Dedifferentiated amniotic fluid mesenchymal stem cell (primary cell): ENCODE results near the gene ENKD1.

Source experiments
- DNase-seq: peaks from one replicate; pipeline ENCODE4 v3.0.0-alpha.2; 2016; ENCODE audit errors: extremely low spot score

ENKD1 gene

DNA sequence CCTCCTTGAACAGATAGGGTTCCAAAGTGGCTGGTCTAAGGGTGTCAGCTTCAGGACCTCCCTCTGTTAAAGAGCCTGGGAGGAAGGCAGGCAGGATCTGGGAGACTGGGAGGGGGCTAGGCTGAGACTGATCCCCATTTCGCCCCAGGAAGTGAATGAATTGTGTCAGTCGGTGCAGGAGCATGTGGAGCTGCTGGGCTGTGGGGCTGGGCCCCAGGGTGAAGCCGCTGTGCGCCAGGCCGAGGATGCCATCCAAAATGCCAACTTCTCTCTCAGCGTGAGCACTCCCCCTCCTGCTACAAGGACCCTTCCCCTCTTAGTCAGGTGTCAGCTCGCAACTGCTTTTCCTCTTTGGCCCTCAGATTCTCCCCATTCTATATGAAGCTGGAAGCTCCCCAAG lies 15.5 kb downstream of the ENKD1 start:
- DNase-seq = no peak

DNA sequence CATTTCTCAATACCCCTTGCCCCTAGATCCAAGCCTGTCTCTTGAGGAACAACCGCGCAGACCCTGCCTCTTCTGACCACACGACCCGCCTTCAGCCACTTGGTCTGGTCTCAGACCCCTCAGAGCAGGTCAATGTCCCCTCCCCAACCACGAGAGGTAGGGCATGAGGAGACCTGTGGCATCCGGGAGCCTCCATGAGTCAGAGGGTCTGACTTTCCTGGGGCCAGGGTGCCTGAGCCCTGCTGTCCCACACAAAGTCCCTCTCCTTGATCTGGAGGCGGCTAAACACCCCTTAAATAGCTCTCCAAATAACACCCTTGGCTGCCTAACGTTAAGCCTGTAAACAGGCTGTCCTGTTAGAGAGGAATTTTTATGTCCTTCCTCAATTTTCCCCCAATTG lies 16.5 kb downstream of the ENKD1 start:
- DNase-seq = no peak

DNA sequence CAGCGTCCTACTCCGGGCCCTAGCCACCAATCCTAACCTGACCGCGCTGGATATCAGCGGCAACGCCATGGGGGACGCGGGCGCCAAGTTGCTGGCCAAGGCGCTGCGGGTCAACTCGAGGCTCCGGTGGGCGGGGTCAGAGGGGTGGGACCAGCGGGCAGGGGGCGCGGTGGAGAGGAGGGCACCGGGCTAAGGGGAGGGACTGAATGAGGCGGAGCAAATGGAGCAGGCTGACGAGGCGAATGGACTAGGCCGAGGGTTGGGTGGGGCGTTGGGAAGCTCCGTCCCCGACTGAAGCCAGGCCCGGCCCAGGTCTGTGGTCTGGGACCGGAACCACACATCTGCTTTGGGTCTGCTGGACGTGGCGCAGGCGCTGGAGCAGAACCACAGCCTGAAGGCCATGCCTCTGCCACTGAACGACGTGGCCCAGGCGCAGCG lies 17.0 kb downstream of the ENKD1 start:
- no peak for DNase-seq

DNA sequence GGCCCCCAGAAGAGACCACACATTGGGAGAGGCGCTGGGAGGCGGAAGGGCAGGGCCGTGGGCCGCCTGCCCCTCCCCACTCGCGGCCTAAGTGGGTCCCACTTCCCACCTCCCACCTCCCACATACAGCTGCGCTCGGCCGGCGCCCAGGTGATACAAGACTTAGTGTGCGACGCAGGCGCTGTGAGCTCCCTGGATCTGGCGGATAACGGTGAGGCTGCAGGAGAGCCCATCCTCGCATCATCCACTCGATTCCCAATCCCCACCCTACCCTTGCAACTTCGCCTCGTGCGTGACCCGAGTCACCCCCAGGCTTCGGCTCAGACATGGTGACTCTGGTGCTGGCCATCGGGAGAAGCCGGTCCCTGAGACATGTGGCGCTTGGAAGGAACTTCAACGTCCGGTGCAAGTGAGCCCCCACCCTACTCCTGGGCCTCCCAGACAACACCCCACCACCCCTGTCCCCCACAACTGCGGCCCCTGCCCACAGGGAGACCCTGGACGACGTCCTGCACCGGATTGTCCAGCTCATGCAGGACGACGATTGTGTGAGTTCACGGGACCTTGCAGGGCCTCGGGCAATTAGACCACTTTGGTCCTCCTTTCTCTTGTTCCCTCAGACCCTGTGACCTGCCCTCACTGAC lies 17.7 kb downstream of the ENKD1 start:
- no peak for DNase-seq

DNA sequence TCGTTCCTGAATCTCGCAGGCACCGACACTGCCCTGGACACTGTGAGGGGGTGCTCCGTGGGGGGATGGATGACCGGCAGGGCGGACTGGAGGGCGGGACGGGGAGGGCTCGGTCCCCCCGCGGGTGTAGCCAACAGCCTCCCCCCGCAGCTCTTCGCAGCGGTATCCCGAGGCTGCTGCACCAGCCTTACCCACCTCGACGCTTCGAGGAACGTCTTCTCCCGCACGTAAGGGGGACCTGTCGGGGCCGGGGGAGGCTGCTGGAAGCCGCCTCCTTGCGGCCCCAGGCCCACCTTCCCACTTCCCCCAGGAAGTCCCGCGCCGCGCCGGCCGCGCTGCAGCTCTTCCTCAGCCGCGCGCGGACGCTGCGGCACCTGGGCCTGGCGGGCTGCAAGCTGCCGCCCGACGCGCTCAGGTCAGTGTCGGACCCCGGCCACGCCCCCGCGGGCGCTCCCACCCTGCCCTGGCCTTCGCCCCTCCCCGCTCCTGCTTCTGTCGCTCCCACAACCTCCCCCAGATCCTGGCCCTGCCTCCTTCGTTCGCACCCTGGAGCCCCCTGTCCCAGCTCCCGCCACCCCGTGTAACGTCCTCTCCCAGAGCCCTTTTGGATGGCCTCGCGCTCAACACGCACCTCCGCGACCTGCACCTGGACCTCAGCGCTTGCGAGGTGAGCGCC lies 18.3 kb downstream of the ENKD1 start:
- no peak for DNase-seq

DNA sequence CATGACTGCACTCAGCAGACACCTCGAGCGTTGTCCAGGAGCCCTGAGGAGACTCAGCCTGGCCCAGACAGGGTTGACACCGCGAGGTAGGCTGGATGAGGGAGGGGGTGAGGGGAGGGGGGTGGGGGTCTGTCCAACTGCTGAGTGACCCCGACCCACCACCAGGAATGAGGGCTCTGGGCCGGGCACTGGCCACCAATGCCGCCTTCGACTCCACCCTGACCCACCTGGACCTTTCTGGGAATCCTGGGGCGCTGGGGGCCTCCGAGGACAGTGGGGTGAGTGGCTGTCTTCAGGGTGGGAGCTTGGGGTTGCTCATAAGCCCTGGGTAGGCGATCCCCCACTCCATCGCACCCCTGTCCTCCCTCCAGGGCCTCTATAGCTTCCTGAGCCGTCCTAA lies 18.9 kb downstream of the ENKD1 start:
- DNase-seq = no peak

DNA sequence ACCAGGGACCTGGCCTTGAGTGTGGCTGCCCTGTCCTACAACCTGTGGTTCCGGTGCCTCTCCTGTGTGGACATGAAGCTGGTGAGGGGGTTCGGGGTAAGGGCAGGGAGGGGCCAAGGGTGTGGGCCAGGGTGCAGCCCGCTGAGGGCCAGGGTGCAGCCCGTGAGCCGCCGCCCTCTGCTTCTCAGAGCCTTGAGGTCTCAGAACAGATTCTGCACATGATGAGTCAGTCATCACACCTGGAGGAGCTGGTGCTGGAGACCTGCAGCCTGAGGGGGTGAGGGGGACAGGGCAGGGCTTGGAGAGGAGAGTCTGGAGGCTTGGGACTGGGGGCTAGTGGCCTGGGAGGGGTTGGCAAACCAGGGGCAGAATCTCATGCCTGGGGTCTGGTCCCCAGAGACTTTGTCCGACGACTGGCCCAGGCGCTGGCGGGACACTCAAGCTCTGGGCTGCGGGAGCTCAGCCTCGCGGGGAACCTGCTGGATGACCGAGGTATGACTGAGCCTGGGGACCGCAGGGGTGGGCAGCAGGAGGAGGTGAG lies 19.4 kb downstream of the ENKD1 start:
- DNase-seq = no peak

DNA sequence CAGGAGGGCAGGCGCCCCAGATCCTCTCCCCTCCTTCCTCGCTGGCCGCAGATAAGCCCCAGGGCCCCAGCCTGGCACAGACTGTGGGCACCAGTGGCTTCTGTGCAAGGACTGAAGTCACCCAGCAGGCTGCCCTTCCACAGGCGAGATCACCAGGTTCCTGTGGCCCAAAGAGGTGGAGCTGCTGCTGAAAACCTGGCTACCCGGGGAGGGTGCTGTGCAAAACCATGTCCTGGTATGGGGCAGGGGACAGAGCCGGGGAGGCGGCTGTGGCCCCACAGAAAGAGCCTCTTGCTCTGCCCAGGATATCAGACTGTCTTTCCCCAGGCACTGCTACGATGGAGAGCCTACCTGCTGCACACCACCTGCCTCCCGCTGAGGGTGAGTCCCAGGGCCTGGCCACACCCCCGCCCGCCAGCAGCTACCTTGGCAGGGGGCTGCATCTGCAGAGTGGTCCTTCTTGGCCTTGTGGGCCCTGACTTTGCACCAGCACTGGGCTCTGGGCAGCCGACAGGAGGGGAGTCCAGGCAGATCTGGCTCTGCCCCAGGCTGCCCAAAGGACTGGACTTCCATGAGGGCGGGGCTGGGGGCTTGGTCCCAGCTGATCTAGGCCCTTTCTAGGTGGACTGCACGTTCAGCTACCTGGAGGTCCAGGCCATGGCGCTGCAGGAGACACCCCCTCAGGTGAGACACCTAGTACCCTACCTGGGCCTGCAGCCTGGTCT lies 21.0 kb downstream of the ENKD1 start:
- DNase-seq = no peak

DNA sequence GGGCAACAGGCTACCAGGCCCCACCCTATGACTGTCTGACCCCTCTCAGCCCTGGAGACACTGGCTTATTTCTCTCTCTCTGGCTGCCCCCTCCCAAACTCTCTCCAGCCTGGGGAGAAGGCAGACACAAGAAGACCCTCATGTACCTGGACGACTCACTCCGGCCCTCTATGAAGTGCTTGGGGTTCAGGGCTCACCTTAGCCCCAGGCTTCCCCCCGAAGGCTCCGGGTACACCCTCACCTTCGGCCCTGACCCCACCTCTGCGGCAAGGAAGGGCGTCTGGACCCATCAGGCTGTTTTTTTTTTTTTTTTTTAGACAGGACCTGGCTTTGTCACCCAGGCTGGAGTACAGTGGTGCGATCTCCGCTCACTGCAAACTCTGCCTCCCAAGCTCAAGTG lies 22.5 kb downstream of the ENKD1 start:
- no peak for DNase-seq

DNA sequence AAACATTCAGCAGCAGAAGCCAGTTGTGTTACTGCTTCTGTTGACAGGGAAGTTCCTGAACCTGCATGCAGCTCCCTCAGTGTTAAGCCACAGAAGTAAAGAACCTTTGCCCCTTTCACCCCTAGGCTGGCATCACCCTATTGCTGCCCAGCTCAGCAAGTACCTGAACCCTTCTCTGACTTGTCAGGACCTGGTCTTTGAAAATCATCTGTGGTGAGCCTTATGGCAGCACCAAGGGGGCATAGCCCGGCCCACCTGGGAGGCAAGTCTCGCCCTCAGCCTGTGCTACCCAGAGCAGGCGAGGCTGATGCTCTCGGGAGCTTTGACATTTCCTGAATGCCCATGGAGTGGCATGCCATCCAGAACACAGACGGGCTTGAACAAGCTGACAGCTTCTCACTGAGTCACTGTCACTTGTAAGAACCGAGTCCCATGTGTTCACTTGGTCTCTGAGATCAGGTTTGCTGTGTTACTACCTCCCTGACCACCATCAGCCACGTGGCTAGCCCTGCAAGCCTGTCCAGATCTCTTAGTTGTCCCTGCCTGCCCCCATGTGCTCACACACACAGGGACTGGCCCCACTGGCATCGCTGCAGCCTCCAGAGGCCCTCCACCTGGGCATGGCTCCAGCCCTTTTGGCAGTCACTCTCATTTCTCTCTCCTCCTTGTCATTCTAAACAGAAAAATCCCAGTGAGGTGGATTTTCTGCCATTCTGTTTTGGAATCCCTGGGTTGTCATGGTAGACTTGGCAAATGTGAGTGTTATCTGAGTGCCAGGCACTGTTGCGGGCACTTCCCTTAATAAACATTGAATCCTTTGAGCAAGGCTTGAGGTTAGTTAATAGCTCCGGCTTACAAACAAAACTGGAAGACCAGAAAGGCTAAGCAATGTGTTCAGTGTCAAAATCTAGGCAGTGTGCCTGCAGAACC lies 24.5 kb downstream of the ENKD1 start:
- no peak for DNase-seq

DNA sequence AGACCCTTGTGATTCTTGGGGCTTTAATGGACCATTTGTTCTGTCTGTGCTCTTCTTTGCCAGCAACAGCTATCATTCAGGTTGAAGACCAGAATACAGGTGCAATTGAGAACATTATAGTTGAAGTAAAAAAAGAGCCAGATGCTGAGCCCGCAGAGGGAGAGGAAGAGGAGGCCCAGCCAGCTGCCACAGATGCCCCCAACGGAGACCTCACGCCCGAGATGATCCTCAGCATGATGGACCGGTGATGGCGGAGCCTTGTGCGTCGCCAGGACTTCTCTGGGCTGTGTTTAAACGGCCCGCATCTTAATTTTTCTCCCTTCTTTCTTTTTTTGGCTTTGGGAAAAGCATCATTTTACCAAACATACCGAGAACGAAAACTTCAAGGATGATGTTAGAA lies 28.9 kb downstream of the ENKD1 start:
- DNase-seq = no peak

DNA sequence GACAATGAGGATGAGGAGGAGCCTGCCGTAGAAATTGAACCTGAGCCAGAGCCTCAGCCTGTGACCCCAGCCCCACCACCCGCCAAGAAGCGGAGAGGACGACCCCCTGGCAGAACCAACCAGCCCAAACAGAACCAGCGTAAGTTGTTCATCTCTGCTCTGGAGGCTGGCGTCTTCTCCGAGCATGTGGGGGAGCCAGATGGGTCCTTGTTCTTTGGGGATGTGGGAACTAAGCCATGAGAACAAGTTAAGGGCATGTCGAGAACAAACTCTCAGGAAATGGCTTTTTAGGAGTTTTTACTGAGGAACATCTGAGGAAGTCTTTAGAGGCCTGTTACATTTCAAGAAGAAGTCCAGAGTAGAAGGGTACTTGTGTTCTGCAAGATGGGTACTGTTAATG lies 29.8 kb downstream of the ENKD1 start:
- DNase-seq = no peak

DNA sequence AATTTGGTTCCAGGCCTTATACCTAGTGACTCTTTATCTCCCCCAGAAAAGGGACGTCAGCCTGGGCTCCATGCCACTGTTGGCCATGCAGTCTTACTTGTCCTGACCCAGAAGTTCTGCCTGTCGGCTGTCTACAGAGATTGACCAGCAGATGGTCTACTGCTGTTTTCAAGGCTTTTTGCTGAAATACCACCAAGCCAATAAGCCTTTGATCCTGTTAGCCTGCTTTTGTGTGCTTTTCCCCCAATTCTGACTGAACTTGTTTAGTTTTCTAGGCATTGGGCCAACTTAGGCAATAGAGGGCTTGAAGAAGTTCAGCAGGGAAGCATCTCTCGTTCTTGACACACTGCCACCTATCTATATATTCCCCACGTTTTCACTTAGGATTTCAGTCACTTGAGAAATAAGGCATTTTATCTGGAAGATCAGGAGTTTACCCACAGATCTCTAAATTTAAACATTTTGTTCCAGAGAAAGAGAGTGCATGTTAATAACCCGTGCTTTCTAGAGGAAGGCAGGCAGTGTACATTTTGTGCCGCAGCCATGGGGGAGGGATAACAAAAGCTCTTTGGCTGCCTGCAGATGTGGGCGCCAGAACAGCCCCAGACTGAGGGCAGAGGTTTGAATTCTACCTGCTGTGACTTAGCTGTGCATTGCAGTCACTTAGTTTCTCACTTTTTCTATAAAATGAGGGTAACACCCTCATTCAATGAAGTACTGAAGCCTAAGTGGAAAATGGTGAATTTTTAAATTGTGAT lies 34.0 kb downstream of the ENKD1 start:
- DNase-seq = no peak

DNA sequence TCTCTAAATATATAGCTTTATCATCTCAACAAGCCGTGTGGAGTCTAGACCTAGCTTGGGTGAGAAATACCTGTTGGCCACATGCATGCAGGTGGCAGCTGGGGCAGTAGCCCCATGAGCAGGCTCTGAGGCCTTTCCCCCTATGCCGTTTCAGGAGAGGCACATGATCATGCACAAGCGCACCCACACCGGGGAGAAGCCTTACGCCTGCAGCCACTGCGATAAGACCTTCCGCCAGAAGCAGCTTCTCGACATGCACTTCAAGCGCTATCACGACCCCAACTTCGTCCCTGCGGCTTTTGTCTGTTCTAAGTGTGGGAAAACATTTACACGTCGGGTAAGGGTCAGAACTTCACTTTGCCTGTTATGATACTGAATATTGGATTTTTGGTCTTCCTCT lies 38.3 kb downstream of the ENKD1 start:
- DNase-seq = no peak

DNA sequence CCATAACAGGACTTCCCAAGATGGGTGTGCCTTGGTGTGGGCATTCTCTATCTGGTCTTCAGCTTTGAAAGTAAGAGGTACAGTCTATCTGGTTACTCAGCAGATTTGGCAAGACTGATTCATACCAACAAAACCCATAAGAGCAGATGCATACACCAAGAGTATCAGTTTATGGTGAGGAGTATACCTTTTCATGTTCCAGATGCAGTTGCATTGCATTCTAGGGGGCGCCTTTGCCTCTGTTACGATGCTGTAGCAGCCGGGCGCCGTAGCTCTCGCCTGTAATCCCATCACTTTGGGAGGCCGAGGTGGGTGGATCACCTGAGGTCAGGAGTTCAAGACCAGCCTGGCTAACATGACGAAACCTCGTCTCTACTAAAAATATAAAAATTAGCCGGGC lies 52.7 kb downstream of the ENKD1 start:
- DNase-seq = no peak
